ENCODE measurements around the gene GGCX. TPM values are rescaled to one million over a fixed set of nuclear protein-coding genes. Genes with fewer than 3 reads are reported as not detected.

GGCX gene
- total and polyA plus RNA-seq, 2 of the 13 experiments (the other 11 are each of a cell fraction or from before 2014, with no cell fraction given), result 72.5 to 103 TPM

GRCh38 chr2:85537600-85538506 lies 23.4 kb downstream of the GGCX start (continued):
- 0 out of 2 replicates have a peak, but pooled peaks have one; percentile 73 for TF ChIP-seq ZBTB39 (CRISPR knock-in tag; IDR thresholded peaks at IDR 0.05)
- peak; percentile 66 for TF ChIP-seq RAD21 (CRISPR knock-in tag; IDR thresholded peaks at IDR 0.05)
- TF ChIP-seq TRAFD1 (CRISPR knock-in tag; IDR thresholded peaks at IDR 0.05; ENCODE audit: borderline replicate concordance), result peak; percentile 90; the same call in 1 of the 2 replicates
- TF ChIP-seq ZFP62 (CRISPR knock-in tag; IDR thresholded peaks at IDR 0.05), result no peak
- peak; percentile 52; the same call in 2 of the 3 replicates for TF ChIP-seq MXI1 (IDR thresholded peaks at IDR 0.05; ENCODE audit: borderline replicate concordance, low read depth, low read length)
- peak; percentile 33; the same call in 1 of the 2 replicates for TF ChIP-seq ZNF747 (CRISPR knock-in tag; IDR thresholded peaks at IDR 0.05; ENCODE audit: borderline replicate concordance)
- TF ChIP-seq UBTF (CRISPR knock-in tag; IDR thresholded peaks at IDR 0.05), result peak; percentile 34
- 0 out of 2 replicates have a peak, but pooled peaks have one; percentile 3 for TF ChIP-seq ZNF34 (CRISPR knock-in tag; IDR thresholded peaks at IDR 0.05; ENCODE audit: borderline replicate concordance)
- no peak for TF ChIP-seq HHEX (CRISPR knock-in tag; IDR thresholded peaks at IDR 0.05)
- TF ChIP-seq TMF1 (CRISPR knock-in tag; IDR thresholded peaks at IDR 0.05; ENCODE audit: low read depth), result peak; percentile 35; the same call in 1 of the 2 replicates
- no peak for TF ChIP-seq BORCS8-MEF2B (CRISPR knock-in tag; IDR thresholded peaks at IDR 0.05)
- TF ChIP-seq MBD4 (IDR thresholded peaks at IDR 0.05; ENCODE audit: borderline replicate concordance, low read length), result 0 out of 2 replicates have a peak, but pooled peaks have one; percentile 57
- TF ChIP-seq AGO2 (optimal IDR thresholded peaks at IDR 0.05; ENCODE audit: low read depth, low read length), result no peak
- no peak for TF ChIP-seq ZNF337 (CRISPR knock-in tag; IDR thresholded peaks at IDR 0.05; ENCODE audit: borderline replicate concordance, low read depth)
- peak; percentile 63; the same call in 1 of the 2 replicates for TF ChIP-seq ZNF768 (CRISPR knock-in tag; IDR thresholded peaks at IDR 0.05)
- TF ChIP-seq TOE1 (CRISPR knock-in tag; IDR thresholded peaks at IDR 0.05), result 0 out of 2 replicates have a peak, but pooled peaks have one; percentile 4
- TF ChIP-seq KAT7 (CRISPR knock-in tag; IDR thresholded peaks at IDR 0.05; ENCODE audit: borderline replicate concordance), result 0 out of 2 replicates have a peak, but pooled peaks have one; percentile 69
- TF ChIP-seq SOX6 (IDR thresholded peaks at IDR 0.05), result no peak
- peak; percentile 49; the same call in 1 of the 2 replicates for TF ChIP-seq SOX6 (CRISPR knock-in tag; IDR thresholded peaks at IDR 0.05)
- peak; percentile 56 for TF ChIP-seq ZMYM4 (CRISPR knock-in tag; IDR thresholded peaks at IDR 0.05)
- TF ChIP-seq ZNF414 (CRISPR knock-in tag; IDR thresholded peaks at IDR 0.05), result 0 out of 2 replicates have a peak, but pooled peaks have one; percentile 30
- peak; percentile 70 for TF ChIP-seq PITX1 (CRISPR knock-in tag; IDR thresholded peaks at IDR 0.05)

Data from HepG2 (cell line).